Lower leg skin (tissue), 4 donors: Measurements from ENCODE around the gene OXCT1. TPM values are rescaled to one million over a fixed set of nuclear protein-coding genes. Genes with fewer than 3 reads are reported as not detected.
"Not testable (repeated sequence)": the region's sequence is repeated elsewhere in the genome, so short reads cannot be mapped to it uniquely, and the experiment has no call there.

Experiments used
- DNase-seq, 2 donors: peaks; one replicate each; pipeline ENCODE4 v3.0.0-alpha.2; 2019; ENCODE audit warnings: low spot score in 2 of 2
- H3K4me3 ChIP-seq: fragments of 200-600 bp; sonication (generic); 2 replicates; pipeline ENCODE4 v1.5.1; 2017; ENCODE audit warnings: mild to moderate bottlenecking, low read depth; ENCODE audit not compliant: poor library complexity, severe bottlenecking
- POLR2A ChIP-seq, 2 donors: fragments of 450-650 bp; IDR thresholded peaks; one replicate each; pipeline ENCODE4 v1.6.1; 2016 to 2017; ENCODE audit warnings: antibody characterized with exemption in 2 of 2, mild to moderate bottlenecking in 1 of 2, moderate library complexity in 1 of 2
- WGBS, 2 donors: methylation state at CpG; one replicate each; pipeline ENCODE4 v1.1.5; 2018; 5-methylcytosine and 5-hydroxymethylcytosine counted together
- intact Hi-C: fragments of 100-400 bp; cut with DNase I; formaldehyde crosslinking; loops from one replicate; pipeline ENCODE4 v1.15.0; 2023; ENCODE audit warnings: low total_unique reads
- total RNA-seq, 4 donors: library from RNA; depleted of rRNA; stranded (reverse); fragments of >200 nt; gene quantifications; one replicate each; pipeline ENCODE4 v1.1.0, GENCODE V29; 2016
- TF ChIP-seq, protein P1 (sequence below), 3 donors: fragments of 450-650 bp; IDR thresholded peaks; one replicate each; pipeline ENCODE4 v1.5.1; 2016; ENCODE audit warnings: antibody characterized with exemption in 3 of 3, mild to moderate bottlenecking in 3 of 3, moderate library complexity in 2 of 3

OXCT1 gene
- total RNA-seq, 4 donors from 2014 or later, result 19.0 to 28.8 (median 20.9) TPM

GRCh38 chr5:41817625-41818301 lies 52.5 kb downstream of the OXCT1 start:
- no peak for DNase-seq
- TF ChIP-seq, protein P1, sequence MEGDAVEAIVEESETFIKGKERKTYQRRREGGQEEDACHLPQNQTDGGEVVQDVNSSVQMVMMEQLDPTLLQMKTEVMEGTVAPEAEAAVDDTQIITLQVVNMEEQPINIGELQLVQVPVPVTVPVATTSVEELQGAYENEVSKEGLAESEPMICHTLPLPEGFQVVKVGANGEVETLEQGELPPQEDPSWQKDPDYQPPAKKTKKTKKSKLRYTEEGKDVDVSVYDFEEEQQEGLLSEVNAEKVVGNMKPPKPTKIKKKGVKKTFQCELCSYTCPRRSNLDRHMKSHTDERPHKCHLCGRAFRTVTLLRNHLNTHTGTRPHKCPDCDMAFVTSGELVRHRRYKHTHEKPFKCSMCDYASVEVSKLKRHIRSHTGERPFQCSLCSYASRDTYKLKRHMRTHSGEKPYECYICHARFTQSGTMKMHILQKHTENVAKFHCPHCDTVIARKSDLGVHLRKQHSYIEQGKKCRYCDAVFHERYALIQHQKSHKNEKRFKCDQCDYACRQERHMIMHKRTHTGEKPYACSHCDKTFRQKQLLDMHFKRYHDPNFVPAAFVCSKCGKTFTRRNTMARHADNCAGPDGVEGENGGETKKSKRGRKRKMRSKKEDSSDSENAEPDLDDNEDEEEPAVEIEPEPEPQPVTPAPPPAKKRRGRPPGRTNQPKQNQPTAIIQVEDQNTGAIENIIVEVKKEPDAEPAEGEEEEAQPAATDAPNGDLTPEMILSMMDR (IDR thresholded peaks at IDR 0.05), result no peak
- TF ChIP-seq POLR2A (IDR thresholded peaks at IDR 0.05), result no peak
- intact Hi-C loops, result no loop called here
- H3K4me3 ChIP-seq, result no peak overlapping the region

DNA sequence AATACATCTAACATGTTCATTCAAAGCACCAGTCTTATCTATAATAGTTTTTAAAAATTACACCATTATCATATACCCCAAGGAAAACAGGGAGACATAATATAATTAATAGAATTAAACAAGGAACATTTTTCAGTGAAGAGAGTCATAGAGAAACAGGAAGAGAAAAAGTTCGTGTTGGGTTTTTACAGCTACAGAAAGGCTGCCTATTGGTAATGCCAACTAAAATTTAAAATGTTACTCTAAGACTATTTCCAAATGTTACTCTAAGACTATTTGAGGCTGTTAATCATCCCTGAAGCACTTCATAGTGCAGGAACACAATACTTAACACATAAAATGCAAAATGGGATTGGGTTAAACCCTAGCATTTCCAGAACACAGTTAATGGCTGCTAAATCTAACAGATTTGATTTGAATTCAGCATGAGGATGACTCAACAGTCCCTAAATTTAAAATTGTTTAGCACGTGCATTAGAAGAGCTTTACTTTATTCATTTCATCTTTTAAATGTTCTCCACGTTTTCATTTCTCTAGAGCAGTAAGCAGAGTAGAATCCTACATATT lies 54.5 kb downstream of the OXCT1 start:
- intact Hi-C loops, result no loop called here
- 35% methylated on average over 3 of the region's 3 CpGs for WGBS, 2 donors
- TF ChIP-seq POLR2A (IDR thresholded peaks at IDR 0.05), result no peak
- TF ChIP-seq, protein P1 (IDR thresholded peaks at IDR 0.05), result no peak
- no peak for DNase-seq
- H3K4me3 ChIP-seq, result no peak overlapping the region

DNA sequence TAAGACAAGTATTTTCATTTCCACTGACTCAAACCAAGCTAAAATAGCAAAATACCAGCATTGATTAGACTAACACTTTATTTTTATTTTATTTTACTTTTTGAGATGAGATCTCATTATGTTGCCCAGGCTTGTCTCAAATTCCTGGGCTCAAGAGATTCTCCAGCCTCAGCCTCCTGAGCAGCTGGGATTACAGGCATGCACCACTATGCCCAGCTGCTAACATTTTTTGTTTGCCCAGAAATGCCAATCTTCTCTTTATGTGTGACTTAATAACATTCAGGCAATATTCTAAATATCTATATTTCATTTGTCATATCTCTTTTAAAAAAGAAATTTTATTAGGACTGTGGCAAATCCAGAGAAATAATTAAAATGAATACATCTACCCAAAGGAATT lies 55.0 kb downstream of the OXCT1 start:
- no peak for TF ChIP-seq POLR2A (IDR thresholded peaks at IDR 0.05)
- TF ChIP-seq, protein P1 (IDR thresholded peaks at IDR 0.05), result no peak
- intact Hi-C loops, result no loop called here
- no peak for DNase-seq
- no peak overlapping the region for H3K4me3 ChIP-seq

GRCh38 chr5:41814306-41814705 lies 55.9 kb downstream of the OXCT1 start:
- H3K4me3 ChIP-seq, intact Hi-C loops, DNase-seq: not testable (repeated sequence)
- 80 to 100% methylated on average over 4 of the region's 4 CpGs for WGBS, 2 donors

- no peak overlapping the region for H3K4me3 ChIP-seq
- TF ChIP-seq, protein P1 (IDR thresholded peaks at IDR 0.05), result no peak
- TF ChIP-seq POLR2A (IDR thresholded peaks at IDR 0.05), result no peak
- intact Hi-C loops, result no loop called here
- DNase-seq, result no peak
- WGBS, 2 donors, result 84 to 87% methylated on average over 4 of the region's 4 CpGs
These were observed 58.1 kb downstream of the OXCT1 start for GRCh38 chr5:41812156-41812555.

DNA sequence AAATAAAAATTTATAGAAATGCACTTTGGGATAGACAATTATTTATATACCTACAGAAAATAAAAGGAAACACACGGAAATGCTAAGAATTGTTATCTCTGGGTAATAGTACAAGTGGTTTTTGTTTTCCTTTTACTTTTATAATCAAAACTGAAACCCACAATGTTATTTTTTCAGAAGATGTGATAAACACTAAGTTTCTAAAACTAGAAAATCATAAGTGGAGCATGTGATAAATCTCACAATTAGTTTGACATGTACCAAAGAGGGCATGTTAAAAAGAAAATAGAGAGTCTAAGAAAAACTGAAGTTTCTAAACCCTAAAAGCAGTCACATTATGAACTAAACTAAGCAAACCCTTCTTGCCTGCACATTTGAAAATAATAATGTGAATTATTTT lies 61.1 kb downstream of the OXCT1 start:
- TF ChIP-seq POLR2A (IDR thresholded peaks at IDR 0.05), result no peak
- intact Hi-C loops, result no loop called here
- WGBS, 2 donors, result 87 to 93% methylated on average over 1 of the region's 1 CpG

GRCh38 chr5:41808294-41808693 lies 61.9 kb downstream of the OXCT1 start:
- 91 to 92% methylated on average over 3 of the region's 3 CpGs for WGBS, 2 donors

More for the DNA sequence above, 61.1 kb downstream of the OXCT1 start:
- no peak overlapping the region for H3K4me3 ChIP-seq
- DNase-seq, result no peak

More at GRCh38 chr5:41808294-41808693, 61.9 kb downstream of the OXCT1 start:
- no peak for TF ChIP-seq POLR2A (IDR thresholded peaks at IDR 0.05)
- TF ChIP-seq, protein P1 (IDR thresholded peaks at IDR 0.05), result no peak
- H3K4me3 ChIP-seq, result no peak overlapping the region
- DNase-seq, result no peak
- intact Hi-C loops, result no loop called here
